ENCODE results near the gene KNL1.
"Not testable (repeated sequence)": the region's sequence is repeated elsewhere in the genome, so short reads cannot be mapped to it uniquely, and the experiment has no call there.

The KNL1 gene

GRCh38 chr15:40584191-40584590, 9.9 kb upstream of the KNL1 start:
- no peak for DNase-seq (ENCODE audit: low spot score)

- DNase-seq (ENCODE audit: low spot score), result no peak
Measured at GRCh38 chr15:40590667-40591050, 3.4 kb upstream of the KNL1 start.

- DNase-seq (ENCODE audit: low spot score), result no peak
Measured at GRCh38 chr15:40591389-40591788, 2.7 kb upstream of the KNL1 start.

- DNase-seq (ENCODE audit: low spot score), result peak; percentile 21
Measured at GRCh38 chr15:40593165-40593564, 884 bp upstream of the KNL1 start.

DNA sequence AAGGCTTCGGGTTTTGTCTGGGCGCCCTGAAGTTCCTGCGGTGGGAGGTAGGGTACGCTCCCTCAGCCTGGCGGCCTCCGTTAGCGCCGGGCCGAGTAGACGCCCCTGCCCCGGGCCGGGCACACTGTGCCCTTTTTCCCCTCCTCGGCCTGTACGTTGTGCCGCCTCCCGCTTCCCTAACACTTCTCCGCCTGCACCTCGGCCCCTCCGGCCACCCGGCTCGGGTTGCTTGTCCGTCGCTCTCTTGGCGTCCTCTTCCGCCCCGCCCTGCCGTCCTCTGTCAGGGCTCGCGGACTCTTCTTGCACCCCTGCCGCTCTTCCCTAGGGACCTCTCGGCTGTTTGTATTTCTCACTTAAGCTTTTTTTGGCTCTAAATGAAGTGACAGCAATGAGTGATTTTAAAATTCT, 384 bp downstream of the KNL1 start:
- DNase-seq (ENCODE audit: low spot score), result no peak

DNA sequence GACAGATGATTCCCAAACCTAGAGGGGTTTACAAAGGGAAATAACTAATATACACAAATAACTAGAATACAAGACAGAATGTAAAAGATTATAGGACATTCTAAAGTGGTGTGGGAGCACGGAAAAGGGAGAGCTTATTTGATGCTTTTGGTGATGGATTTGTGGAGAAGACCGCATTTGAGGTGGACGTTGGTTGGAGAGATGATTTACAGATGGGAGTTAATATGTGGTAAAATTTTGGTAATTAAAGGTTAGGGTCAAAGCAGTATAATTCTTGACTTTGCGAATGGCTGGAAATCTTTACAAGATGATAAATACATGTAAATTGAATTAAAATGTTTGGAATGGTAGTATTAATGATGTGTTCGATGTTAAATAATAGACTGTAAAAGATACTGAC, 1.2 kb downstream of the KNL1 start:
- no peak for DNase-seq (ENCODE audit: low spot score)

GRCh38 chr15:40595773-40596172, 1.7 kb downstream of the KNL1 start:
- no peak for DNase-seq (ENCODE audit: low spot score)

DNA sequence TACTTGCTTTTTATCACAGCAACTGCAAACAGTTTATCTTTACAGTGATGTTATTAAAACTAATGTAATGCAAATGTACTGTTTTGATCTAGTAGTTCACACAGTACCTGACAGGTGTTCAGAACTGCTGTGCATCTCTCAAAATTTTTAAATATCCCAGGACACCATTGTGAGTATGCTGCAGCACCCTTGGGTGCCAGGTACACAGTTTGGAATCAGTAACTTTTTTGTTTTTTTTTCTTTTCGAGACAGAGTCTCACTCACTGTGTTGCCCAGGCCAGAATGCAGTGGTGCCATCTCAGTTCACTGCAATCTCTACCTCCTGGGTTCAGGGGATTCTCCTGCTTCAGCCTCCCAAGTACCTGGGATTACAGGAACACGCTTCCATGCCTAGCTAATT, 3.0 kb downstream of the KNL1 start:
- no peak for DNase-seq (ENCODE audit: low spot score)

GRCh38 chr15:40598126-40598525, 4.1 kb downstream of the KNL1 start:
- no peak for DNase-seq (ENCODE audit: low spot score)

DNA sequence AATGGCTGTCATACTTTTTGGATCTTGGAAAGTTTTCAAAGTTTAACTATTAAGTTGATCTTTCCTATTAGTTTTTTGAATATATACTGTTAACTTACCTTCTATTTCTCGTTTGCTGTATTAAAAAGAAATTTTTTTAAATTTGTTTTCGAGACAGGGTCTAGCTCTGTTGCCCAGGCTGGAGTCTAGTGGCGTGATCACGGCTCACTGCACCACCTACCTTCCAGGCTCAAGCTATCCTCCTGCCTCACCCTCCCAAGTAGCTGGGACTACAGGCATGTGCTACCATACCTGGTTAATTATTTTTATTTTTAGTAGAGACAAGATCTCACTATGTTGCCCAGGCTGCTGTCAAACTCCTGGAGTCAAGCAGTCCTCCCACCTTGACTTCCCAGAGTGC, 4.6 kb downstream of the KNL1 start:
- no peak for DNase-seq (ENCODE audit: low spot score)

DNA sequence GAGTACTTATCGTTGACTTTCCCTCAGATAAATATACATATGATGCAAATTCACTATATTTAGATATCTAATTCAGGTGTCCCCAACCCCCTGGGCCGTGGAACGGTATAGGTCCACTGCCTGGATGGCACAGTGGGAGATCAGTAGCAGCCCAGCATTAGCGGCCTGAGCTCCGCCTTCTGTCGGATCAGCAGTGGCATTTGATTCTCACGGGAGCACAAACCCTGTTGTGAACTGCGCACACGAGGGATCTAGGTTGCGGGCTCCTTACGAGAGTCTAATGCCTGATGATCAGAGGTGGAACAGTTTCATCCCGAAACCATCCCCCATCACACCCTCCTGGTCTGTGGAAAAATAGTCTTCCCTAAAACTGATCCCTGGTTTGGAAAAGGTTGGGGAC, 6.9 kb downstream of the KNL1 start:
- DNase-seq (ENCODE audit: low spot score), result no peak

DNA sequence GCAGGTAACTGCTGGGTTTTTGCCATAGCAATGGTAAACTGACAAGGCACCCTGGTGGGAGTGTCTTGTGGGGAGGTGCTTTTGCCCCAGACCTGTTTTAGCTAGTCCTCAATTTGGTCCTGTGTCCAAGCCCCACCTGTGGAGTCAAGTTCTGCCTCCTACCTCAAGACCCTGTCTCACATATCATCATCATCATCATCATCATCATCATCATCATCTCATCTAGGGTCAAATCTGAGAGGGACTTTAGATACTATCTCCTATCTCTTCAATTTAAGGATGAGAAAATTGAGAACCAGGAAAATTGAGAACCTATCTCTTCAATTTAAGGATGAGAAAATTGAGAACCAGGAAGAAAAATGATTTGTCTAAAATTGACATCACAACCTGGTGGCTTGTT, 9.9 kb downstream of the KNL1 start:
- no peak for DNase-seq (ENCODE audit: low spot score)

GRCh38 chr15:40613080-40613479, 19.0 kb downstream of the KNL1 start:
- no peak for DNase-seq (ENCODE audit: low spot score)

DNA sequence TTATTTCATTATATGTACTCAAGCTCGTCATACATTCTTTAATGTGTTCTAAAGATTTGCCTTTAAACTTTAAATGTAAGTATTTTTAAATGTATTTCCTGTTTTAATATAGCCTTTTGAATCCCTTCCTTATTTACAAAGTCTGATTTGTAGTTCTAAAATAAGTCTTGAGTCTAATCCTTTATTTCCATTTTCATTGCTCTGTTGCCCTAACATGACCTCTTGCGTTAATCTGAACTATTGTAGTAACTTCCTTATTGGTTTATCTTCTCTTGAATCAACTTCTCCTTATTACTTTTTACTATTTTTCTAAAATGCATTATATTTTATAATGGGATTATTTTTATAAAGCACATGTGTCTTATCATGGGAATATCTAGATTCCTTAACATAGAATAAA, 24.0 kb downstream of the KNL1 start:
- no peak for DNase-seq (ENCODE audit: low spot score)

DNA sequence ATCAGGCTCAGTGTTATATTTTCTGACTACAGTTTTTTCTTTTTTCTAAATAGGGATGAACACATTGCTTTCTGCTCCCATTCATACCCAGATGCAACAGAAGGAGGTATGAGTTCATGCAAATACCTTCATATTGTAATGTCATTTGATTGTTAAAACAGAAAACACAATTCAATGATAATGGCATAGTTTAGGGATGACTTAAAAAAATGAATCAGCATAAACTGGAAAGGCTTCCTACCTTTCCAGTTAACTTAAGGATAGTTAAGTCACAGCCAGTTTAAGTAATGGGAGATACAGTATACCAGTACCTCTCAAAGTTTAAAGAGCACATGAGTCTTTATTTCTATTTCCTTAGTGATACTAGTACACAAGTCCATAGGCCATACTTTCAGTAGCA, 24.9 kb downstream of the KNL1 start:
- DNase-seq (ENCODE audit: low spot score), result no peak

- DNase-seq (ENCODE audit: low spot score), result no peak
Measured at GRCh38 chr15:40623361-40623760, 29.3 kb downstream of the KNL1 start.

DNA sequence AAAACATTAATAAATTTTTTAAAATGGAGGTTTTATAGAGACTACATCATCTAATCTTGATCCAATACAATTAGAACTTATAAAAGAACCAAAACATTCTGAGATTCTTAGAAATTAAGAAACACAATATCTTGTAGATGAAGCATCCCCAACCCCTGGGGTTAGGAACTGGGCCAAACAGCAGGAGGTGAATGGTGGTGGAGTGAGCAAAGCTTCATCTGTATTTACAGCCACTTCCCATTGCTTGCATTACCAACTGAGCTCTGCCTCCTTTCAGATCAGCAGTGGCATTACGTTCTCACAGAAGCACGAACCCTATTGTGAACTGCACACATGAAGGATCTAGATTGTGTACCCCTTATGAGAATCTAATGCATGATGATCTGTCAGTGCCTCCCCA, 36.3 kb downstream of the KNL1 start:
- no peak for DNase-seq (ENCODE audit: low spot score)

DNA sequence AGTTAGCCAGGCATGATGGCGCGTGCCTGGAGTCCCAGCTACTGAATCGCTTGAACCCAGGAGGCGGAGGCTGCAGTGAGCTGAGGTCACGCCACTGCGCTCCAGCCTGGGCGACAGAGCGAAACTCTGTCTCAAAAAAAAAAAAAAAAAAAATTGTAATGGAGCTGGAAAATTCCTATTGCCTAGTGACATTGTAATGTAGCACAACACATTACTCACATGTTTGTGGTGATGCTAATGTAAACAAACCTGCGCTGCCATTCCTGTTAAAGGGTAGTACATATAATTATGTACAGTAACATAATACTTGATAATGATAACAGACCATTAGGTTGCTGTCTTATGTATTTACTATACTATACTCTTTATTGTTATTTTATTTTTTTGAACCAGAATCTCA, 39.1 kb downstream of the KNL1 start:
- no peak for DNase-seq (ENCODE audit: low spot score)

DNA sequence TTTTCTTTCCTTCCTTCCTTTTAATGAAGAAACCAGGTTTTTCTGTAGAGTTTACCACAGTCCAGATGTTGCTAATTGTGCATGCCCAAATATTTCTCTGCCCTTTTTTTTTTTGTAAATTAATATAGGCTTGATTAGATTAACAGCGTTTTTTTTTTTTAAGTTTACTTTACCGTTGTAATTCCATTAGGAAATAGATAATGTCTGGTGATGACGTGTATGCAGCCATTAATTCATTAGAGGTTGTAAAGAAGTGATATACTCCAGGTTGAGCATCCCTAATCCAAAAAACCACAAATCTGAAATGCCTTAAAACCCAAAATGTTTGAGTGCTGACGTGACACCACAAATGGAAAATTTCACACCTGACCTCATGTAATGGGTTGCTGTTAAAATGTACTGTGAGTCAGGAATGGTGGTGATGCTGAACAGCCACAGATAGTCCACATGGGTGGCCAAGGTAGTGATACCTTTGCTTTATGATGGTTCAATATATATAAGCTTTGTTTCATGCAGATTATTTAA, 43.2 kb downstream of the KNL1 start:
- no peak for DNase-seq (ENCODE audit: low spot score)

DNA sequence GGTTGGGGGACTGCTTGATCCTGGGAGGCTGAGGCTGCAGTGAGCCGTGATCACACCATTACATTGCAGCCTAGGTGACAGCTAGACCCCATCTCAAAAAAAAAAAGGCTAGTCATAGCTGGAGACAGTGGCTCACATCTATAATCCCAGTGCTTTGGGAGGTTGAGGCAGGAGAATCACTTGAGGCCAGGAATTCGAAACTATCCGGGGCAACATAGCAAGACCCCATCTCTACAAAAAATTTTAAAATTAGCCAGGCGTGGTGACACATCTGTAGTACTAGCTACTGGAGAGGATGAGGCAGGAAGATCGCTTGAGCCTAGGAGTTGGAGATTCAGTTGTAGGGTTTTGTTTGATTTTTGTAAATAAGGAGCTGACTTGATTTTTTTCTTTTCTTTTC, 45.6 kb downstream of the KNL1 start:
- DNase-seq (ENCODE audit: low spot score), result no peak

- no peak for DNase-seq (ENCODE audit: low spot score)
Measured at GRCh38 chr15:40647523-40647922, 53.5 kb downstream of the KNL1 start.

DNA sequence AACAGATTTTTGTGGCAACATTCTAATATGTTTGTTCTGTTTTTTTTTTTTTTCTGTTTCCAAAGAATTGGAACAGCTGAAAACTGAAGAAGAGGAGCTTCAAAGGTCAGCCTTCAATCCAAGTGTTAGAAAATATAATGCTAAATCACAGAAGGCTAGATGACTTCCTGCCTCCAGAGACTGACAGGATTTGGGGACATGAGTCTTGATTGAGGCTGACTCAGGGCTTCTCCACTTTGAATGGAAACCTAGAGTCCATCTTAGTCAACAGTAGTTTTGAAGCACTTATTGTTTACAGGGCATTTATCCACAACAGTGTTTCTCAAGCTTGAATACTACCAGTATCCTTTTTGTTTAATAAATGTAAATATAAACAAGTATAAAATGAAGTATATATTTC, 56.4 kb downstream of the KNL1 start:
- DNase-seq (ENCODE audit: low spot score), result no peak

GRCh38 chr15:40660686-40661085, 66.6 kb downstream of the KNL1 start:
- no peak for DNase-seq (ENCODE audit: low spot score)

DNA sequence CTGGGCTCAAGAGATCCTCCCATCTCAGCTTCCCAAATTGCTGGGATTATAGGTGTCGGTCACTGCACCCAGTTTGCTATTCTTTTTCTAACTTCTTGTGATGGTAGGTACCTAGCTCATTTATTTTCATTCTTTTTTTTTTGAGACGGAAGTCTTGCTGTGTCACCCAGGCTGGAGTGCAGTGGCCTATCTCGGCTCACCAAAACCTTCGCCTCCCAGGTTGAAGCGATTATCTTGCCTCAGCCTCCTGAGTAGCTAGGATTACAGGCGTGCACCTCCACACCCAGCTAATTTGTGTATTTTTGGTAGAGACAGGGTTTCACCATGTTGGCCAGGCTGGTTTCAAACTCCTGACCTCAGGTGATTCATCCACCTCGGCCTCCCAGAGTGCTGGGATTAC, 70.9 kb downstream of the KNL1 start:
- no peak for DNase-seq (ENCODE audit: low spot score)

DNA sequence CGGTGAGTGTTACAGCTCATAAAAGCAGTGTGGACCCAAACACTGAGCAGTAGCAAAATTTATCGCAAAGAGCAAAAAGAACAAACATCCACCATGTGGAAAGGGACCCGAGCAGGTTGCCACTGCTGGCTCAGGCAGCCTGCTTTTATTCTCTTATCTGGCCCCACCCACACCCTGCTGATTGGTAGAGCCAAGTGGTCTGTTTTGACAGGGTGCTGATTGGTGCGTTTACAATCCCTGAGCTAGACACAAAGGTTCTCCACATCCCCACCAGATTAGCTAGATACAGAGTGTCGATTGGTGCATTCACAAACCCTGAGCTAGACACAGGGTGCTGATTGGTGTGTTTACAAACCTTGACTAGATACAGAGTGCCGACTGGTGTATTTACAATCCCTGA, 82.2 kb downstream of the KNL1 start:
- not testable (repeated sequence) for DNase-seq (ENCODE audit: low spot score)

Data from CD4-positive, alpha-beta T cell treated with Interleukin-6 at 100 ng/mL for 8 hours (primary cell).